NOMO-1 treated with dmso at 0.1 percent for 144 hours (cell line): Measurements from ENCODE around the gene HDLBP.

Experiments
- DNase-seq: peaks from one replicate; lab custom pipeline; 2025; ENCODE audit not compliant: unreplicated experiment; lab: John Stamatoyannopoulos, UW

HDLBP gene

GRCh38 chr2:241315093-241315878 lies at the start of gene HDLBP:
TSS of gene HDLBP (minus strand) at chr2:241315672. CDS start at chr2:241266869, 48,803 bp downstream.
- DNase-seq, result peak; percentile 96

GRCh38 chr2:241364781-241365180 lies 49.3 kb upstream of the HDLBP start:
- no peak for DNase-seq

- DNase-seq, result no peak
These were observed 48.0 kb upstream of the HDLBP start for GRCh38 chr2:241363426-241363825.

- no peak for DNase-seq
These were observed 44.1 kb upstream of the HDLBP start for GRCh38 chr2:241359481-241360045.

GRCh38 chr2:241358470-241358869 lies 43.0 kb upstream of the HDLBP start:
- DNase-seq, result peak; percentile 48

- DNase-seq, result no peak
These were observed 42.1 kb upstream of the HDLBP start for GRCh38 chr2:241357531-241357930.

- DNase-seq, result no peak
These were observed 41.4 kb upstream of the HDLBP start for GRCh38 chr2:241356871-241357260.

- peak; percentile 98 for DNase-seq
These were observed 40.8 kb upstream of the HDLBP start, which contains the start of gene FARP2 for GRCh38 chr2:241355983-241356870. TSS of gene FARP2 (plus strand) at chr2:241356285. CDS start at chr2:241373108, 16,823 bp downstream.

GRCh38 chr2:241354668-241355658 lies 39.5 kb upstream of the HDLBP start:
- DNase-seq, result peak; percentile 18

GRCh38 chr2:241352227-241352626 lies 36.8 kb upstream of the HDLBP start:
- no peak for DNase-seq

GRCh38 chr2:241351640-241352031 lies 36.2 kb upstream of the HDLBP start:
- DNase-seq, result no peak

- no peak for DNase-seq
These were observed 35.6 kb upstream of the HDLBP start for GRCh38 chr2:241350878-241351639.

GRCh38 chr2:241350530-241350877 lies 35.0 kb upstream of the HDLBP start:
- DNase-seq, result no peak

- DNase-seq, result no peak
These were observed 34.5 kb upstream of the HDLBP start for GRCh38 chr2:241349941-241350340.

- no peak for DNase-seq
These were observed 29.6 kb upstream of the HDLBP start for GRCh38 chr2:241344925-241345651.

GRCh38 chr2:241340631-241341163 lies 25.2 kb upstream of the HDLBP start:
- DNase-seq, result no peak

GRCh38 chr2:241339839-241340630 lies 24.6 kb upstream of the HDLBP start:
- no peak for DNase-seq

GRCh38 chr2:241334813-241335212 lies 19.3 kb upstream of the HDLBP start:
- no peak for DNase-seq
